Chondrocyte (in vitro differentiated cells): ENCODE measurements around the gene TMEM117. TPM values are rescaled to one million over a fixed set of nuclear protein-coding genes. Genes with fewer than 3 reads are reported as not detected.

Experiments
- DNase-seq: peaks from one replicate; pipeline ENCODE4 v3.0.0; 2021; ENCODE audit warnings: mixed read lengths, low spot score
- H3K27ac Mint-ChIP-seq: one replicate; pipeline ENCODE4 v1.8.0; 2021; ENCODE audit warnings: mild to moderate bottlenecking, moderate library complexity, mixed read lengths; ENCODE audit not compliant: unreplicated experiment
- H3K27me3 Mint-ChIP-seq: 2 replicates; pipeline ENCODE4 v1.8.0; 2021; ENCODE audit warnings: low read depth, mixed read lengths
- H3K36me3 Mint-ChIP-seq: 2 replicates; pipeline ENCODE4 v1.8.0; 2021; ENCODE audit warnings: low read depth, mixed read lengths
- H3K4me1 Mint-ChIP-seq: 2 replicates; pipeline ENCODE4 v1.8.0; 2021; ENCODE audit warnings: low read depth, mild to moderate bottlenecking, mixed read lengths
- H3K4me3 Mint-ChIP-seq: one replicate; pipeline ENCODE4 v1.8.0; 2021; ENCODE audit warnings: mild to moderate bottlenecking, moderate library complexity, mixed read lengths; ENCODE audit not compliant: unreplicated experiment
- H3K9me3 Mint-ChIP-seq: 2 replicates; pipeline ENCODE4 v1.8.0; 2021; ENCODE audit warnings: low read depth, mixed read lengths
- CTCF ChIP-seq: fragments of 200-600 bp; sonication (generic); IDR thresholded peaks from 2 replicates; pipeline ENCODE4 v1.5.0; 2021; ENCODE audit warnings: antibody characterized with exemption, mild to moderate bottlenecking, moderate library complexity
- long read RNA-seq: library from polyadenylated mRNA; stranded (forward); transcript quantifications from one replicate; pipeline ENCODE4 v2.0.0, GENCODE V29; 2021
- total RNA-seq: library from RNA; stranded (reverse); gene quantifications from 3 replicates; pipeline ENCODE4 v1.2.1, GENCODE V29; 2021

The TMEM117 gene
- 15.5 to 20.0 TPM (median 15.5 TPM) in 3 replicates for total RNA-seq
- long read RNA-seq, transcript TMEM117-201 (8 exons, 2,758 nt) = major isoform, 31 of 37 reads
- long read RNA-seq, partial matches to known transcripts = 1 of 37 reads
- long read RNA-seq, other reads (novel, unspliced or antisense) = 4 of 37 reads

DNA sequence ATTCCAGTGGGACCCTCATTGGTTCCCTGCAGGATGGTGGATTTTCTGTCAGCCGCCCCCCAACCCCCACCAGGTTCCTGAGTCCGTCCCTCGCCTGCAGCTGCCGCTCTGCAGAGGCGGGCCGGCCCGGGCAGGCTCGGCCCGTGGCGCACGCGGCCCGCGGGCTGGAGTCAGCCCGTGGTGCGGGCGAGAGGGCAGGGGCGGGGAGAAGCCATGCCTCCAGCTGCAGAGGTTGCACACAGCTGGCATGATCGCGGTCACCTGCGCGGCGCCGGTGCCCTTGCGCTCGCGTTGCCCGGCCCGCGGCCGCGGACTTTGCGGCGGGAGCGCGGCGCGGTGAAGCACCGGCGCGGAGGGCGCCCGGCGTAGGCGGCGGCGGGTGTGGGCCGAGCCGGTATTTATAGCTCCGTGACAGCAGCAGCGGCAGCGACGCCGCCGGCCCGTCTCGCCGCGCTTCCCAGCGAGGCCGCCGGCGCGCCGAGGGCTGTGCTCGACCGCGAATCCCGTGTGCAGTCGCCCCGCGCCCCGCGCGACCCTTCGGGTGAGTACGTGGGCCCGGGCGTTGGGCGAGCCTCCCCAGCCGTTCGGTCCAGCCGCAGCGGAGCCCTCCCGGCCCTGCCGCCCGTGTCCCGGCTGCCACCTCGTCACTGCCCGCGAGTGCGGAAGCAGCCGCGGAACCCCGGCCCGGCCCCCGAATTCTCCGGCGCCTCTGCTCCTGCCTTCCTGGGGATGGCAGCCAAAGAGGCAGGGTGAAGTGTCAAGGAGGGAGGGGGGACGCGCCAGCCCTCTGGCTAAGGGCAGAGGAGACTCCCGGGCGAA lies at the start of gene TMEM117:
Gene TMEM117, plus strand, starts transcription at position 426 of the 819 bp plus-strand sequence.
- Mint-ChIP-seq H3K27me3 (no peaks in the 10 kb centered on the region), H3K4me1 (peaks cover 24% of the 10 kb centered on the region), H3K4me3 (peak within 1 kb of the TSS; percentile 74), H3K27ac (peak within 1 kb of the TSS; percentile 88), H3K9me3 (no peaks in the 10 kb centered on the region), H3K36me3 (no peaks in the 10 kb centered on the region)
- DNase-seq = peak; percentile 89
- no peak for TF ChIP-seq CTCF

GRCh38 chr12:43786899-43787693 lies 48.8 kb upstream of the TMEM117 start:
- no peak for TF ChIP-seq CTCF
- no peaks in the 10 kb centered on the region for H3K27me3 Mint-ChIP-seq
- peaks cover 4% of the 10 kb centered on the region for H3K4me1 Mint-ChIP-seq
- H3K27ac Mint-ChIP-seq = no peak overlapping the region
- peaks cover 8% of the 10 kb centered on the region for H3K36me3 Mint-ChIP-seq
- no peaks in the 10 kb centered on the region for H3K9me3 Mint-ChIP-seq
- no peak overlapping the region for H3K4me3 Mint-ChIP-seq
- no peak for DNase-seq

GRCh38 chr12:43789941-43790340 lies 45.9 kb upstream of the TMEM117 start:
- H3K27ac Mint-ChIP-seq = no peak overlapping the region
- H3K9me3 Mint-ChIP-seq = no peaks in the 10 kb centered on the region
- peaks cover 6% of the 10 kb centered on the region for H3K36me3 Mint-ChIP-seq
- H3K4me1 Mint-ChIP-seq = peaks cover 4% of the 10 kb centered on the region
- DNase-seq = no peak
- H3K4me3 Mint-ChIP-seq = no peak overlapping the region
- no peak for TF ChIP-seq CTCF
- no peaks in the 10 kb centered on the region for H3K27me3 Mint-ChIP-seq

DNA sequence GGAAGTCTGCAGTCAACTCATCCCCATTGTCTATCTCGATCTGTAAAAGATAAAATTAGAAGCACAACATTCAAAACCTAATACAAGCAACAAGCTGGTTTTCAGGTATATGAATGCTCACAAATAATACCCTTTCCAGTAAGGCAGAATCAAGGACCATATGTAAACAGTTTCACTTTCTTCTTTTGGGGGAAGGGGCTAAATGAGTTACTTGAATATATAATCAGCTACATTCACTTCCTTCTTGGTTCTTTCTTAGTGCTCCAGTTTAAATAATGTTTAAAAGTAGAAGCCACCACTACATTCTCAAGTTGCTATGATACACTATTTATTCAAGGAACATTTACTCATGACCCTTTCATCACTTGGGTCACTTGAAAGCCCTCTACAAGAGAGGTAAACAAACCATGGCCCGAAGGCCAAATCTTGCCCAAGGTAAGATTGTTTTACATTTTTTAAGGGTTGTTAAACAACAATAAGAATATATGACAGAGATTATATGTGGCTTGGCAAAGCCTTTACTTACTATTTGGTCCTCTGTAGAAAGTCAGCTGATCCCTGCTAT lies 40.1 kb upstream of the TMEM117 start:
- H3K9me3 Mint-ChIP-seq = no peaks in the 10 kb centered on the region
- H3K36me3 Mint-ChIP-seq = peaks cover 18% of the 10 kb centered on the region
- no peak overlapping the region for H3K4me3 Mint-ChIP-seq
- H3K4me1 Mint-ChIP-seq = no peaks in the 10 kb centered on the region
- H3K27ac Mint-ChIP-seq = no peak overlapping the region
- no peak for DNase-seq
- TF ChIP-seq CTCF = no peak
- H3K27me3 Mint-ChIP-seq = no peaks in the 10 kb centered on the region
